GM13977 (cell line): ENCODE measurements around the gene CYP27B1.

Experiments
- DNase-seq: peaks from one replicate; pipeline ENCODE4 v3.0.0; 2012; ENCODE audit warnings: low spot score
- CTCF ChIP-seq: IDR thresholded peaks from 2 replicates; pipeline ENCODE4 v1.5.1; 2012; ENCODE audit warnings: mild to moderate bottlenecking, control low read depth; ENCODE audit not compliant: insufficient read depth; ENCODE audit errors: extremely low read depth, missing control alignments
- in situ Hi-C: fragments of 300-500 bp; cut with MboI; formaldehyde crosslinking; loops from one replicate; pipeline ENCODE4 v1.12.0; 2022; ENCODE audit warnings: low sequenced_read_pairs, low pct_unique_long_range_greater_than_20kb, mixed read lengths, inconsistent platforms; ENCODE audit not compliant: unreplicated experiment

The CYP27B1 gene

GRCh38 chr12:57766464-57767304, at the start of gene CYP27B1:
Gene CYP27B1, minus strand, starts transcription at chr12:57767078. Its CDS starts 37 bp downstream, at chr12:57767041.
- in situ Hi-C loops, result no loop called here
- no peak for DNase-seq
- no peak for TF ChIP-seq CTCF

GRCh38 chr12:57816001-57816854, 49.4 kb upstream of the CYP27B1 start:
- in situ Hi-C loops, result no loop called here
- TF ChIP-seq CTCF, result no peak
- DNase-seq, result no peak

- in situ Hi-C loops, result no loop called here
- DNase-seq, result no peak
Measured at GRCh38 chr12:57815177-57816000, 48.5 kb upstream of the CYP27B1 start.

GRCh38 chr12:57813971-57814772, 47.3 kb upstream of the CYP27B1 start:
- in situ Hi-C loops, result no loop called here
- no peak for TF ChIP-seq CTCF
- DNase-seq, result no peak

More at GRCh38 chr12:57815177-57816000, 48.5 kb upstream of the CYP27B1 start:
- TF ChIP-seq CTCF, result no peak

GRCh38 chr12:57813111-57813970, 46.5 kb upstream of the CYP27B1 start:
- no peak for DNase-seq
- no peak for TF ChIP-seq CTCF
- in situ Hi-C loops, result no loop called here
